ENCODE measurements around the gene GRM7. TPM values are rescaled to one million over a fixed set of nuclear protein-coding genes. Genes with fewer than 3 reads are reported as not detected.

Gene GRM7
- total RNA-seq, 1 donor from 2014 or later, result not detected

- no peaks in the 10 kb centered on the region for H3K36me3 Mint-ChIP-seq (ENCODE audit: low read depth)
- no peak for DNase-seq
- H3K4me3 Mint-ChIP-seq, result no peak overlapping the region
- no peaks in the 10 kb centered on the region for H3K9me3 Mint-ChIP-seq
- H3K4me1 Mint-ChIP-seq, result no peaks in the 10 kb centered on the region
- no peak overlapping the region for H3K27ac Mint-ChIP-seq
- intact Hi-C loops (cut with micrococcal nuclease), result no loop called here
- H3K27me3 Mint-ChIP-seq, result no peaks in the 10 kb centered on the region
Observed at GRCh38 chr3:7625021-7625420, 764.1 kb downstream of the GRM7 start.

GRCh38 chr3:7630351-7630911 is 769.5 kb downstream of the GRM7 start:
- no peak overlapping the region for H3K27ac Mint-ChIP-seq
- DNase-seq, result no peak
- H3K36me3 Mint-ChIP-seq (ENCODE audit: low read depth), result no peaks in the 10 kb centered on the region
- no peaks in the 10 kb centered on the region for H3K4me1 Mint-ChIP-seq
- no peaks in the 10 kb centered on the region for H3K27me3 Mint-ChIP-seq
- H3K4me3 Mint-ChIP-seq, result no peak overlapping the region
- no peaks in the 10 kb centered on the region for H3K9me3 Mint-ChIP-seq
- intact Hi-C loops (cut with micrococcal nuclease), result no loop called here

- intact Hi-C loops (cut with micrococcal nuclease), result no loop called here
- H3K27me3 Mint-ChIP-seq, result no peaks in the 10 kb centered on the region
- no peak for DNase-seq
- H3K27ac Mint-ChIP-seq, result no peak overlapping the region
- no peaks in the 10 kb centered on the region for H3K36me3 Mint-ChIP-seq (ENCODE audit: low read depth)
- H3K9me3 Mint-ChIP-seq, result no peaks in the 10 kb centered on the region
- no peak overlapping the region for H3K4me3 Mint-ChIP-seq
- H3K4me1 Mint-ChIP-seq, result no peaks in the 10 kb centered on the region
Observed at GRCh38 chr3:7630925-7631324, 770.0 kb downstream of the GRM7 start.

- H3K9me3 Mint-ChIP-seq, result no peaks in the 10 kb centered on the region
- DNase-seq, result no peak
- no peaks in the 10 kb centered on the region for H3K27me3 Mint-ChIP-seq
- H3K36me3 Mint-ChIP-seq (ENCODE audit: low read depth), result no peaks in the 10 kb centered on the region
- no peaks in the 10 kb centered on the region for H3K4me1 Mint-ChIP-seq
- no peak overlapping the region for H3K27ac Mint-ChIP-seq
- intact Hi-C loops (cut with micrococcal nuclease), result no loop called here
- no peak overlapping the region for H3K4me3 Mint-ChIP-seq
Observed at GRCh38 chr3:7632305-7632704, 771.4 kb downstream of the GRM7 start.

- no peak overlapping the region for H3K4me3 Mint-ChIP-seq
Observed at GRCh38 chr3:7637694-7638093, 776.8 kb downstream of the GRM7 start.

GRCh38 chr3:7638103-7638502 is 777.2 kb downstream of the GRM7 start:
- DNase-seq, result no peak
- no peak overlapping the region for H3K27ac Mint-ChIP-seq
- no peaks in the 10 kb centered on the region for H3K9me3 Mint-ChIP-seq
- no peaks in the 10 kb centered on the region for H3K27me3 Mint-ChIP-seq
- intact Hi-C loops (cut with micrococcal nuclease), result no loop called here
- no peak overlapping the region for H3K4me3 Mint-ChIP-seq
- no peaks in the 10 kb centered on the region for H3K4me1 Mint-ChIP-seq
- H3K36me3 Mint-ChIP-seq (ENCODE audit: low read depth), result no peaks in the 10 kb centered on the region

More at GRCh38 chr3:7637694-7638093, 776.8 kb downstream of the GRM7 start:
- Mint-ChIP-seq H3K27ac (no peak overlapping the region), H3K36me3 (ENCODE audit: low read depth) (no peaks in the 10 kb centered on the region), H3K9me3 (no peaks in the 10 kb centered on the region), H3K27me3 (no peaks in the 10 kb centered on the region), H3K4me1 (no peaks in the 10 kb centered on the region)
- no peak for DNase-seq
- intact Hi-C loops (cut with micrococcal nuclease), result no loop called here

GRCh38 chr3:7640787-7641186 is 779.9 kb downstream of the GRM7 start:
- no peak overlapping the region for H3K4me3 Mint-ChIP-seq
- H3K9me3 Mint-ChIP-seq, result no peaks in the 10 kb centered on the region
- DNase-seq, result no peak
- H3K27ac Mint-ChIP-seq, result no peak overlapping the region
- intact Hi-C loops (cut with micrococcal nuclease), result no loop called here
- H3K4me1 Mint-ChIP-seq, result no peaks in the 10 kb centered on the region
- H3K27me3 Mint-ChIP-seq, result no peaks in the 10 kb centered on the region
- H3K36me3 Mint-ChIP-seq (ENCODE audit: low read depth), result no peaks in the 10 kb centered on the region

GRCh38 chr3:7646851-7647250 is 785.9 kb downstream of the GRM7 start:
- no peaks in the 10 kb centered on the region for H3K36me3 Mint-ChIP-seq (ENCODE audit: low read depth)
- H3K4me1 Mint-ChIP-seq, result no peaks in the 10 kb centered on the region
- intact Hi-C loops (cut with micrococcal nuclease), result no loop called here
- no peak overlapping the region for H3K27ac Mint-ChIP-seq
- DNase-seq, result no peak
- no peaks in the 10 kb centered on the region for H3K9me3 Mint-ChIP-seq
- no peaks in the 10 kb centered on the region for H3K27me3 Mint-ChIP-seq
- H3K4me3 Mint-ChIP-seq, result no peak overlapping the region

- H3K27me3 Mint-ChIP-seq, result no peaks in the 10 kb centered on the region
- no peaks in the 10 kb centered on the region for H3K4me1 Mint-ChIP-seq
Observed at GRCh38 chr3:7650466-7650865, 789.6 kb downstream of the GRM7 start.

GRCh38 chr3:7651274-7651673 is 790.4 kb downstream of the GRM7 start:
- H3K4me1 Mint-ChIP-seq, result no peaks in the 10 kb centered on the region
- no peak for DNase-seq
- H3K27me3 Mint-ChIP-seq, result no peaks in the 10 kb centered on the region
- no peak overlapping the region for H3K4me3 Mint-ChIP-seq
- no peaks in the 10 kb centered on the region for H3K9me3 Mint-ChIP-seq
- intact Hi-C loops (cut with micrococcal nuclease), result no loop called here
- H3K36me3 Mint-ChIP-seq (ENCODE audit: low read depth), result no peaks in the 10 kb centered on the region
- no peak overlapping the region for H3K27ac Mint-ChIP-seq

More at GRCh38 chr3:7650466-7650865, 789.6 kb downstream of the GRM7 start:
- no peak for DNase-seq
- no peak overlapping the region for H3K4me3 Mint-ChIP-seq
- H3K27ac Mint-ChIP-seq, result no peak overlapping the region
- no peaks in the 10 kb centered on the region for H3K9me3 Mint-ChIP-seq
- intact Hi-C loops (cut with micrococcal nuclease), result no loop called here
- no peaks in the 10 kb centered on the region for H3K36me3 Mint-ChIP-seq (ENCODE audit: low read depth)

GRCh38 chr3:7657214-7658112 is 796.5 kb downstream of the GRM7 start:
- Mint-ChIP-seq H3K4me3 (no peak overlapping the region), H3K27me3 (no peaks in the 10 kb centered on the region), H3K36me3 (ENCODE audit: low read depth) (no peaks in the 10 kb centered on the region), H3K27ac (no peak overlapping the region), H3K4me1 (no peaks in the 10 kb centered on the region), H3K9me3 (no peaks in the 10 kb centered on the region)
- no peak for DNase-seq
- intact Hi-C loops (cut with micrococcal nuclease), result no loop called here

GRCh38 chr3:7658294-7658693 is 797.4 kb downstream of the GRM7 start:
- no peak for DNase-seq
- no peak overlapping the region for H3K27ac Mint-ChIP-seq
- intact Hi-C loops (cut with micrococcal nuclease), result no loop called here
- no peaks in the 10 kb centered on the region for H3K9me3 Mint-ChIP-seq
- no peaks in the 10 kb centered on the region for H3K27me3 Mint-ChIP-seq
- no peak overlapping the region for H3K4me3 Mint-ChIP-seq
- no peaks in the 10 kb centered on the region for H3K36me3 Mint-ChIP-seq (ENCODE audit: low read depth)
- no peaks in the 10 kb centered on the region for H3K4me1 Mint-ChIP-seq

GRCh38 chr3:7659079-7659478 is 798.2 kb downstream of the GRM7 start:
- H3K27me3 Mint-ChIP-seq, result no peaks in the 10 kb centered on the region
- intact Hi-C loops (cut with micrococcal nuclease), result no loop called here
- H3K9me3 Mint-ChIP-seq, result no peaks in the 10 kb centered on the region
- no peak for DNase-seq
- H3K4me1 Mint-ChIP-seq, result no peaks in the 10 kb centered on the region
- no peak overlapping the region for H3K4me3 Mint-ChIP-seq
- H3K36me3 Mint-ChIP-seq (ENCODE audit: low read depth), result no peaks in the 10 kb centered on the region
- H3K27ac Mint-ChIP-seq, result no peak overlapping the region

- H3K4me3 Mint-ChIP-seq, result no peak overlapping the region
- no peaks in the 10 kb centered on the region for H3K9me3 Mint-ChIP-seq
- DNase-seq, result no peak
- H3K4me1 Mint-ChIP-seq, result no peaks in the 10 kb centered on the region
- intact Hi-C loops (cut with micrococcal nuclease), result no loop called here
- H3K36me3 Mint-ChIP-seq (ENCODE audit: low read depth), result no peaks in the 10 kb centered on the region
- H3K27me3 Mint-ChIP-seq, result no peaks in the 10 kb centered on the region
- H3K27ac Mint-ChIP-seq, result no peak overlapping the region
Observed at GRCh38 chr3:7663771-7664170, 802.9 kb downstream of the GRM7 start.
